ENCODE results near the gene SAMM50. TPM values are rescaled to one million over a fixed set of nuclear protein-coding genes. Genes with fewer than 3 reads are reported as not detected.

Gene SAMM50
- total RNA-seq, 1 experiment from 2014 or later: 55.3 TPM

DNA sequence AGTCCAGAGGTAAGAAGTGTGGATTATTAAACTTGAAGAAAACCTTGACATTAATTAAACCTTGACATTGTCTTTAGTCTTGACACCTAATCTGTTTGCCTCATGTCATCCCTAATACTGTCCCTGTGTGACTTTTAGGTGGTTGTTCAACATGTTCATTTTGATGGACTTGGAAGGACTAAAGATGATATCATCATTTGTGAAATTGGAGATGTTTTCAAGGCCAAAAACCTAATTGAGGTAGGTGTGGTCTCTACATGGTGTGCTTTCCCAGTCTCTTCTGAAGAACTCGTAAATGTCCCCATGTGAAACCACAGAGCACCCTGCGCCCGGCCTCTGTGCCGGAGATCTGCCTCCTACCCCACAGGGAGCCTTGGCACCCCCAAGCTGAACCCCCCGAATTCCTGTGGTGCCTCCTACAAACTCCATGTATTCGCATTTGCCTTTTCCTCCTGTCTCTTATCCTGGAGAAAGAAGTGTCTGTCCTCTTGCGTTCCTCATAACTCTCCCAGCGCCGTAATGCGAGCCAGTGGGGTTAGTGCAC, 9.1 kb downstream of the SAMM50 start:
- Mint-ChIP-seq H3K4me1 (ENCODE audit: low read depth, unreplicated experiment) (no peaks in the 10 kb centered on the region), H3K9me3 (ENCODE audit: low read depth, unreplicated experiment) (no peaks in the 10 kb centered on the region), H3K36me3 (ENCODE audit: insufficient read depth, unreplicated experiment) (peaks cover 13% of the 10 kb centered on the region), H3K4me3 (ENCODE audit: low read depth, unreplicated experiment) (no peak overlapping the region), H3K27me3 (ENCODE audit: unreplicated experiment) (no peaks in the 10 kb centered on the region), H3K27ac (ENCODE audit: unreplicated experiment) (no peak overlapping the region)
- intact Hi-C loops (cut with micrococcal nuclease; ENCODE audit: unreplicated experiment): no loop called here
- BruUV-seq (replicated peaks): no TSS peak
- CTCF ChIA-PET: no interaction called here
- TF ChIP-seq, protein P1, sequence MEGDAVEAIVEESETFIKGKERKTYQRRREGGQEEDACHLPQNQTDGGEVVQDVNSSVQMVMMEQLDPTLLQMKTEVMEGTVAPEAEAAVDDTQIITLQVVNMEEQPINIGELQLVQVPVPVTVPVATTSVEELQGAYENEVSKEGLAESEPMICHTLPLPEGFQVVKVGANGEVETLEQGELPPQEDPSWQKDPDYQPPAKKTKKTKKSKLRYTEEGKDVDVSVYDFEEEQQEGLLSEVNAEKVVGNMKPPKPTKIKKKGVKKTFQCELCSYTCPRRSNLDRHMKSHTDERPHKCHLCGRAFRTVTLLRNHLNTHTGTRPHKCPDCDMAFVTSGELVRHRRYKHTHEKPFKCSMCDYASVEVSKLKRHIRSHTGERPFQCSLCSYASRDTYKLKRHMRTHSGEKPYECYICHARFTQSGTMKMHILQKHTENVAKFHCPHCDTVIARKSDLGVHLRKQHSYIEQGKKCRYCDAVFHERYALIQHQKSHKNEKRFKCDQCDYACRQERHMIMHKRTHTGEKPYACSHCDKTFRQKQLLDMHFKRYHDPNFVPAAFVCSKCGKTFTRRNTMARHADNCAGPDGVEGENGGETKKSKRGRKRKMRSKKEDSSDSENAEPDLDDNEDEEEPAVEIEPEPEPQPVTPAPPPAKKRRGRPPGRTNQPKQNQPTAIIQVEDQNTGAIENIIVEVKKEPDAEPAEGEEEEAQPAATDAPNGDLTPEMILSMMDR (IDR thresholded peaks at IDR 0.05; ENCODE audit: unreplicated experiment): no peak
- DNase-seq: no peak

GRCh38 chr22:43967069-43967468, 11.8 kb downstream of the SAMM50 start:
- intact Hi-C loops (cut with micrococcal nuclease; ENCODE audit: unreplicated experiment): no loop called here
- DNase-seq: no peak
- Mint-ChIP-seq H3K4me3 (ENCODE audit: low read depth, unreplicated experiment) (no peak overlapping the region), H3K27me3 (ENCODE audit: unreplicated experiment) (no peaks in the 10 kb centered on the region), H3K36me3 (ENCODE audit: insufficient read depth, unreplicated experiment) (peaks cover 13% of the 10 kb centered on the region), H3K4me1 (ENCODE audit: low read depth, unreplicated experiment) (no peaks in the 10 kb centered on the region), H3K9me3 (ENCODE audit: low read depth, unreplicated experiment) (no peaks in the 10 kb centered on the region), H3K27ac (ENCODE audit: unreplicated experiment) (no peak overlapping the region)
- CTCF ChIA-PET: interaction anchor here (0.6 to 1.0 kb wide), 2 partner anchors 26 to 1352 kb away, joined by 3 read pairs; partner anchors contain the start of gene POLDIP3
- TF ChIP-seq, protein P1 (IDR thresholded peaks at IDR 0.05; ENCODE audit: unreplicated experiment): no peak
- no TSS peak for BruUV-seq (replicated peaks)

- H3K36me3 Mint-ChIP-seq (ENCODE audit: insufficient read depth, unreplicated experiment): peaks cover 13% of the 10 kb centered on the region
- intact Hi-C loops (cut with micrococcal nuclease; ENCODE audit: unreplicated experiment): no loop called here
Measured at GRCh38 chr22:43968614-43969013, 13.4 kb downstream of the SAMM50 start.

DNA sequence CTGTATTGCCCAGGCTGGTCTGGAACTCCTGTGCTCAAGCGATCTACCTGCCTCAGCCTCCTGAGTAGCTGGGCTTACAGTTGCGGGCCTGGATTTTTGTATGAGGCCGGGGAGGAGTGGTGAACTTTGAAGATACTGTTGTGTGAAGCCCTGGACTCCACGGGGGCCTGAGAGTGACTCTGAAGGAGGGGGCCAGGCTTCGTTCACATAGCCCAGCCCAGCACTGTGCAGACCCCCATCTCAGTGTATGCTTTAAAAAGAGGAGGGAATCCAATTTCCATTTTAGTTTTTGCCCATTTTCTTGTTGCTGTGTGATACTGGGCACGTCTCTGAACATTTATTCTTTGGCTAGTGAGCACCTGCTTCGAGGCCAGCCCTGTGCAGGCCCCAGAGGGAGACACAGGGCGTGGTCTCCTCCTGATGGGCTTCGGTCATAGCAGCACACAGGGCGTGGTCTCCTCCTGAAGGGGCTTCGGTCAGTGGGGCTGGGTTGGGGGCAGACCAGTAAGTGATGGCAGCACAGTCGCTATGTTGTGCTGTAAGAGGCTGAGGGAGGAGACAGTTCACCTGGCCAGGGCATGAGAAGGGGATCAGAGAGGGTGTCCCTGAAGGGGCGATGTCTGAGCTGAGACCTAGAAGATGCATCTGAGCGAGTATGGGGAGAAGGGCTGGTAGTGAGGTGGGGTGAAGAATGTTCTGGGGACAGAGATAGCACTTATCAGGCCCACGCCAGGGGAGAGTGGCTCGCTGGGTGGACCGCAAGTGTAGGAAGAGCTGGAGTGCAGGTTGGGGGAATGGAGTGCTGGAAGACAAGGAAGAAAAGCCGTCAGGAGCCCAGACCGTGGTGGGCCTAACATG, 14.0 kb downstream of the SAMM50 start:
- intact Hi-C loops (cut with micrococcal nuclease; ENCODE audit: unreplicated experiment): no loop called here
- no TSS peak for BruUV-seq (replicated peaks)
- Mint-ChIP-seq H3K9me3 (ENCODE audit: low read depth, unreplicated experiment) (no peaks in the 10 kb centered on the region), H3K4me3 (ENCODE audit: low read depth, unreplicated experiment) (no peak overlapping the region), H3K4me1 (ENCODE audit: low read depth, unreplicated experiment) (no peaks in the 10 kb centered on the region), H3K27ac (ENCODE audit: unreplicated experiment) (no peak overlapping the region), H3K36me3 (ENCODE audit: insufficient read depth, unreplicated experiment) (peaks cover 19% of the 10 kb centered on the region), H3K27me3 (ENCODE audit: unreplicated experiment) (no peaks in the 10 kb centered on the region)
- CTCF ChIA-PET: no interaction called here
- no peak for DNase-seq
- TF ChIP-seq, protein P1 (IDR thresholded peaks at IDR 0.05; ENCODE audit: unreplicated experiment): no peak

More at GRCh38 chr22:43968614-43969013, 13.4 kb downstream of the SAMM50 start:
- no peaks in the 10 kb centered on the region for H3K4me1 Mint-ChIP-seq (ENCODE audit: low read depth, unreplicated experiment)
- no peak for DNase-seq
- TF ChIP-seq, protein P1 (IDR thresholded peaks at IDR 0.05; ENCODE audit: unreplicated experiment): no peak
- H3K27ac Mint-ChIP-seq (ENCODE audit: unreplicated experiment): no peak overlapping the region
- no peak overlapping the region for H3K4me3 Mint-ChIP-seq (ENCODE audit: low read depth, unreplicated experiment)
- CTCF ChIA-PET: no interaction called here
- no peaks in the 10 kb centered on the region for H3K9me3 Mint-ChIP-seq (ENCODE audit: low read depth, unreplicated experiment)
- no peaks in the 10 kb centered on the region for H3K27me3 Mint-ChIP-seq (ENCODE audit: unreplicated experiment)
- BruUV-seq (replicated peaks): no TSS peak
